GM12878 (cell line): ENCODE results near the gene DCTPP1. TPM values are rescaled to one million over a fixed set of nuclear protein-coding genes. Genes with fewer than 3 reads are reported as not detected.

ENCODE experiments used
- CHD1 ChIP-seq: IDR thresholded peaks from 2 replicates; pipeline ENCODE4 v1.6.1; 2012; ENCODE audit warnings: low read depth, low read length, improper control_type of control experiment
- ESRRA ChIP-seq: IDR thresholded peaks from 2 replicates; pipeline ENCODE4 v1.6.1; 2012; ENCODE audit warnings: mild to moderate bottlenecking, low read length, improper control_type of control experiment
- EZH2 ChIP-seq: IDR thresholded peaks from 2 replicates; pipeline ENCODE4 v1.6.1; 2012; ENCODE audit warnings: low read depth, mild to moderate bottlenecking, control low read depth, inconsistent platforms, low read length, borderline replicate concordance; ENCODE audit not compliant: control insufficient read depth
- FOXM1 ChIP-seq: IDR thresholded peaks from 2 replicates; pipeline ENCODE4 v1.6.1; 2012; ENCODE audit warnings: low read depth, mild to moderate bottlenecking, inconsistent platforms, low read length, moderate library complexity
- IRF3 ChIP-seq: fragments of 450-650 bp; IDR thresholded peaks from 2 replicates; pipeline ENCODE4 v1.6.1; 2014; ENCODE audit warnings: mild to moderate bottlenecking
- IRF4 ChIP-seq: IDR thresholded peaks from 2 replicates; pipeline ENCODE4 v1.6.1; 2011; ENCODE audit warnings: low read depth, low read length
- KLF5 ChIP-seq: fragments of 450-650 bp; IDR thresholded peaks from 2 replicates; pipeline ENCODE4 v1.6.1; 2014; ENCODE audit warnings: mild to moderate bottlenecking; ENCODE audit not compliant: partially characterized antibody
- PAX5 ChIP-seq: IDR thresholded peaks from 2 replicates; pipeline ENCODE4 v1.6.1; 2011; ENCODE audit warnings: low read depth, low read length, borderline replicate concordance
- POU2F2 ChIP-seq: IDR thresholded peaks from 3 replicates; pipeline ENCODE4 v1.6.1; 2011; ENCODE audit warnings: low read depth, mild to moderate bottlenecking, low read length, borderline replicate concordance
- PRDM15 ChIP-seq: fragments of 450-650 bp; formaldehyde crosslinking; IDR thresholded peaks from 2 replicates; pipeline ENCODE4 v1.4.0; 2020; ENCODE audit warnings: mild to moderate bottlenecking, moderate library complexity
- SMAD5 ChIP-seq: IDR thresholded peaks from 2 replicates; pipeline ENCODE4 v1.6.1; 2016; ENCODE audit warnings: antibody characterized with exemption, low read depth
- SMC3 ChIP-seq: IDR thresholded peaks from 2 replicates; pipeline ENCODE4 v1.6.1; 2011; ENCODE audit warnings: low read length, improper control_type of control experiment, borderline replicate concordance
- SREBF1 ChIP-seq: IDR thresholded peaks from 2 replicates; pipeline ENCODE4 v1.6.1; 2012; ENCODE audit warnings: mild to moderate bottlenecking, low read length
- YY1 ChIP-seq: IDR thresholded peaks from 2 replicates; pipeline ENCODE4 v1.6.1; 2011; ENCODE audit warnings: low read depth, mild to moderate bottlenecking, low read length
- ZBTB11 ChIP-seq: fragments of 450-650 bp; formaldehyde crosslinking; IDR thresholded peaks from 2 replicates; pipeline ENCODE4 v1.5.0; 2022; ENCODE audit warnings: mild to moderate bottlenecking, missing genetic modification characterization
- ZBTB40 ChIP-seq: fragments of 450-650 bp; IDR thresholded peaks from 2 replicates; pipeline ENCODE4 v1.6.1; 2016; ENCODE audit warnings: mild to moderate bottlenecking, moderate library complexity, borderline replicate concordance
- polyA plus RNA-seq, 11 experiments: library from polyadenylated mRNA; depleted of rRNA in 4 of 11; unstranded in 6 of 11; stranded (reverse) in 5 of 11; fragments of >200 nt; fragmentation: Nextera tagmentation in 4 of 11; fragmentation: Illumina TruSeq in 1 of 11; extraction: Ambion mirVana in 4 of 11; extraction: Trizol in 1 of 11; gene quantifications; 1 replicate in 1 of 11; 2 replicates in 10 of 11; pipeline versions ENCODE4 v1.2.1 to v1.2.3, GENCODE V29; 2011 to 2016; ENCODE audit warnings: inconsistent platforms in 2 of 11, missing spikeins in 2 of 11, low read depth in 1 of 11
- total RNA-seq, 4 experiments: library from RNA; depleted of rRNA in 3 of 4; stranded (reverse); fragments of >200 nt in 3 of 4; fragmentation: Illumina TruSeq in 1 of 4; extraction: Trizol in 1 of 4; gene quantifications; 2 replicates each; pipeline versions ENCODE4 v1.2.1 to v1.2.3, GENCODE V29; 2013 to 2021

The DCTPP1 gene
- total and polyA plus RNA-seq, 10 of the 15 experiments (the other 5 are each of a cell fraction or from before 2014, with no cell fraction given), result 72.1 to 266 (median 157) TPM

- TF ChIP-seq IRF4 (peak; percentile 69; the same call in 1 of the 2 replicates), SMAD5 (peak; percentile 25), KLF5 (peak; percentile 65), ESRRA (no peak), CHD1 (peak; percentile 90; the same call in 1 of the 2 replicates), ZBTB40 (no peak; the same call in 1 of the 2 replicates), IRF3 (no peak), EZH2 (no peak), SMC3 (peak; percentile 19; the same call in 1 of the 2 replicates), PAX5 (peak; percentile 85; the same call in 1 of the 2 replicates), PRDM15 (CRISPR knock-in tag) (no peak), YY1 (peak; percentile 76), SREBF1 (0 out of 2 replicates have a peak, but pooled peaks have one; percentile 27), ZBTB11 (CRISPR knock-in tag) (no peak), POU2F2 (peak; percentile 81; the same call in 1 of the 3 replicates), FOXM1 (peak; percentile 74; the same call in 1 of the 2 replicates)
These were observed 42.6 kb upstream of the DCTPP1 start, which contains the start of gene ITGAL (continued) for GRCh38 chr16:30472328-30472942.
